Measurements from ENCODE around the gene BGN. TPM values are rescaled to one million over a fixed set of nuclear protein-coding genes. Genes with fewer than 3 reads are reported as not detected.

The BGN gene
- total RNA-seq, 1 experiment from 2014 or later = 2.9 TPM

GRCh38 chrX:153470411-153471363 lies 24.1 kb upstream of the BGN start, which contains the start of gene HAUS7:
HAUS7 (minus strand) TSS chrX:153470576; CDS start chrX:153470557, 19 bp downstream.
- no TSS peak for BruUV-seq (replicated peaks)
- POLR2A ChIA-PET = interaction anchor here (0.6 kb wide), 2 partner anchors 21 to 128 kb away, joined by 6 to 12 read pairs; partner anchors contain the start of gene CCNQ
- CTCF ChIA-PET = interaction anchor here (0.9 to 1.3 kb wide), 5 partner anchors 10 to 37 kb away, joined by 3 to 12 read pairs (median 4); partner anchors contain the start of gene BGN
- no peaks in the 10 kb centered on the region for H3K4me1 ChIP-seq (ENCODE audit: control insufficient read depth, insufficient read depth, low read length)
- DNase-seq (ENCODE audit: low read depth, low spot score) = peak; percentile 43
- ATAC-seq = peak; percentile 91
- in situ Hi-C loops (cut with HindIII; ENCODE audit: low pct_unique_long_range_greater_than_20kb, low sequenced_read_pairs) (no loop called here), intact Hi-C loops (cut with micrococcal nuclease; ENCODE audit: unreplicated experiment) (no loop called here)
- no peaks in the 10 kb centered on the region for H3K27me3 ChIP-seq (ENCODE audit: control insufficient read depth, insufficient read depth, low read length)
- peak within 1 kb of the TSS; percentile 81 for H3K27ac ChIP-seq (ENCODE audit: low read length)
- TF ChIP-seq TCF7L2 (IDR thresholded peaks at IDR 0.05; ENCODE audit: low read depth, low read length) (no peak), SIN3A (IDR thresholded peaks at IDR 0.05; ENCODE audit: borderline replicate concordance, insufficient read depth, low read depth, low read length) (0 out of 2 replicates have a peak, but pooled peaks have one; percentile 45), POLR2AphosphoS5 (IDR thresholded peaks at IDR 0.05; ENCODE audit: low read depth, low read length) (peak; percentile 45; the same call in 1 of the 2 replicates)
- H3K4me3 ChIP-seq (ENCODE audit: low read depth in 2 of 2, low read length in 2 of 2) = peak within 1 kb of the TSS; percentile 75 to 95
- H3K9me3 ChIP-seq (ENCODE audit: control insufficient read depth, insufficient read depth, low read depth, low read length) = no peaks in the 10 kb centered on the region
- H3K36me3 ChIP-seq (ENCODE audit: control insufficient read depth, insufficient read depth, low read length) = no peaks in the 10 kb centered on the region

GRCh38 chrX:153471663-153472280 lies 23.0 kb upstream of the BGN start:
- DNase-seq (ENCODE audit: low read depth, low spot score) (no peak), ATAC-seq (no peak)
- Histone ChIP-seq H3K4me1 (ENCODE audit: control insufficient read depth, insufficient read depth, low read length) (no peaks in the 10 kb centered on the region), H3K36me3 (ENCODE audit: control insufficient read depth, insufficient read depth, low read length) (no peaks in the 10 kb centered on the region), H3K4me3 (ENCODE audit: low read depth in 2 of 2, low read length in 2 of 2) (no peak overlapping the region), H3K27ac (ENCODE audit: low read length) (0 out of 2 replicates have a peak overlapping the region, but pooled peaks have one; percentile 39), H3K27me3 (ENCODE audit: control insufficient read depth, insufficient read depth, low read length) (no peaks in the 10 kb centered on the region), H3K9me3 (ENCODE audit: control insufficient read depth, insufficient read depth, low read depth, low read length) (no peaks in the 10 kb centered on the region)
- BruUV-seq (replicated peaks) = no TSS peak
- CTCF ChIA-PET = interaction anchor here (0.6 to 1.3 kb wide), 5 partner anchors 23 to 541 kb away, joined by 3 to 10 read pairs (median 6); partner anchors contain the start of gene BGN
- intact Hi-C loops (cut with micrococcal nuclease; ENCODE audit: unreplicated experiment) (no loop called here), in situ Hi-C loops (cut with HindIII; ENCODE audit: low pct_unique_long_range_greater_than_20kb, low sequenced_read_pairs) (no loop called here)
- no peak for TF ChIP-seq POLR2AphosphoS5 (IDR thresholded peaks at IDR 0.05; ENCODE audit: low read depth, low read length)
- TF ChIP-seq SIN3A (IDR thresholded peaks at IDR 0.05; ENCODE audit: borderline replicate concordance, insufficient read depth, low read depth, low read length) = no peak
- TF ChIP-seq CTCF (IDR thresholded peaks at IDR 0.05) = no peak
- TF ChIP-seq TCF7L2 (IDR thresholded peaks at IDR 0.05; ENCODE audit: low read depth, low read length) = no peak
- TF ChIP-seq, protein P1, sequence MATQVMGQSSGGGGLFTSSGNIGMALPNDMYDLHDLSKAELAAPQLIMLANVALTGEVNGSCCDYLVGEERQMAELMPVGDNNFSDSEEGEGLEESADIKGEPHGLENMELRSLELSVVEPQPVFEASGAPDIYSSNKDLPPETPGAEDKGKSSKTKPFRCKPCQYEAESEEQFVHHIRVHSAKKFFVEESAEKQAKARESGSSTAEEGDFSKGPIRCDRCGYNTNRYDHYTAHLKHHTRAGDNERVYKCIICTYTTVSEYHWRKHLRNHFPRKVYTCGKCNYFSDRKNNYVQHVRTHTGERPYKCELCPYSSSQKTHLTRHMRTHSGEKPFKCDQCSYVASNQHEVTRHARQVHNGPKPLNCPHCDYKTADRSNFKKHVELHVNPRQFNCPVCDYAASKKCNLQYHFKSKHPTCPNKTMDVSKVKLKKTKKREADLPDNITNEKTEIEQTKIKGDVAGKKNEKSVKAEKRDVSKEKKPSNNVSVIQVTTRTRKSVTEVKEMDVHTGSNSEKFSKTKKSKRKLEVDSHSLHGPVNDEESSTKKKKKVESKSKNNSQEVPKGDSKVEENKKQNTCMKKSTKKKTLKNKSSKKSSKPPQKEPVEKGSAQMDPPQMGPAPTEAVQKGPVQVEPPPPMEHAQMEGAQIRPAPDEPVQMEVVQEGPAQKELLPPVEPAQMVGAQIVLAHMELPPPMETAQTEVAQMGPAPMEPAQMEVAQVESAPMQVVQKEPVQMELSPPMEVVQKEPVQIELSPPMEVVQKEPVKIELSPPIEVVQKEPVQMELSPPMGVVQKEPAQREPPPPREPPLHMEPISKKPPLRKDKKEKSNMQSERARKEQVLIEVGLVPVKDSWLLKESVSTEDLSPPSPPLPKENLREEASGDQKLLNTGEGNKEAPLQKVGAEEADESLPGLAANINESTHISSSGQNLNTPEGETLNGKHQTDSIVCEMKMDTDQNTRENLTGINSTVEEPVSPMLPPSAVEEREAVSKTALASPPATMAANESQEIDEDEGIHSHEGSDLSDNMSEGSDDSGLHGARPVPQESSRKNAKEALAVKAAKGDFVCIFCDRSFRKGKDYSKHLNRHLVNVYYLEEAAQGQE (IDR thresholded peaks at IDR 0.05; ENCODE audit: insufficient read depth in 1 of 2, low read depth in 2 of 2, low read length in 1 of 2) = no peak
- POLR2A ChIA-PET = no interaction called here

All from Panc1 (cell line).